Cardiac muscle cell (in vitro differentiated cells and primary cell): ENCODE data around the gene GPR37L1. TPM values are rescaled to one million over a fixed set of nuclear protein-coding genes. Genes with fewer than 3 reads are reported as not detected.

Source experiments
- DNase-seq, 2 donors: peaks; one replicate each; pipeline versions ENCODE4 v3.0.0 to v3.0.0-alpha.2; 2010 to 2017; ENCODE audit warnings: low read depth in 1 of 2, low spot score in 1 of 2
- H3K27ac ChIP-seq: fragments of 200-600 bp; sonication (generic); 2 replicates; pipeline ENCODE4 v1.5.1; 2016
- H3K27me3 ChIP-seq: fragments of 200-600 bp; sonication (generic); 2 replicates; pipeline ENCODE4 v1.6.0; 2016; ENCODE audit warnings: control low read depth
- H3K36me3 ChIP-seq: fragments of 200-600 bp; sonication (generic); 2 replicates; pipeline ENCODE4 v1.5.1; 2016; ENCODE audit warnings: control low read depth
- H3K4me1 ChIP-seq: fragments of 200-600 bp; sonication (generic); 2 replicates; pipeline ENCODE4 v1.8.1; 2017; ENCODE audit warnings: low read depth, mild to moderate bottlenecking, mixed run types
- H3K4me3 ChIP-seq: fragments of 200-600 bp; sonication (generic); 2 replicates; pipeline ENCODE4 v1.5.1; 2016; ENCODE audit warnings: mild to moderate bottlenecking
- H3K9me3 ChIP-seq: fragments of 200-600 bp; sonication (generic); 2 replicates; pipeline ENCODE4 v1.5.1; 2017; ENCODE audit warnings: low read depth, mild to moderate bottlenecking, control low read depth
- polyA plus RNA-seq: library from polyadenylated mRNA; unstranded; fragments of >200 nt; fragmentation: Nextera tagmentation; extraction: Ambion mirVana; gene quantifications from 2 replicates; pipeline ENCODE4 v1.2.1, GENCODE V29; 2016
- total RNA-seq: library from RNA; depleted of rRNA; stranded (reverse); fragments of >200 nt; gene quantifications from 2 replicates; pipeline ENCODE4 v1.2.3, GENCODE V29; 2016
- TF ChIP-seq, protein P1 (sequence below): IDR thresholded peaks from 2 replicates; pipeline ENCODE4 v1.5.1; 2012; ENCODE audit warnings: low read depth, mild to moderate bottlenecking, low read length

Gene GPR37L1
- total and polyA plus RNA-seq, 2 experiments from 2014 or later = not detected

DNA sequence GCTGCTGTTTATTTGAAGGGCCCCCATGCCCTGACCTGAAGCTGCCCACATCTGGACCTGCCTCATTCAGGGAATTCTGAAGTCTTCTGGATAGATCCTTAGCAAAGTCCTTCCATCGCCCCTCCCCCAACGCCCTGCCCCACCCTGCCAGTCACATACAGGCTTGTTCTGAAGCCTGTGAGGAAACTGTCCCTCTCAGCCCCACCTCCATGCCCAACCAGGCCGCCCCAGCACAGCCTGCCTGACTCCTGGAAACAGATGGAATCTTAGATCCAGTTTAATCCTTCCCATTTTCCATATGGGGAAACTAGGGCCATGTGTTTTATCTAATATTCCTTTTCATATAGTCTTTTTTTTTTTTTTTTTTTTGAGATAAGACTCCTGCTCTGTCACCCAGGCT is 44.5 kb upstream of the GPR37L1 start:
- Histone ChIP-seq H3K27me3 (no peaks in the 10 kb centered on the region), H3K4me1 (peaks cover 40% of the 10 kb centered on the region), H3K27ac (no peak overlapping the region), H3K9me3 (no peaks in the 10 kb centered on the region), H3K4me3 (no peak overlapping the region), H3K36me3 (no peaks in the 10 kb centered on the region)
- DNase-seq = no peak
- TF ChIP-seq, protein P1, sequence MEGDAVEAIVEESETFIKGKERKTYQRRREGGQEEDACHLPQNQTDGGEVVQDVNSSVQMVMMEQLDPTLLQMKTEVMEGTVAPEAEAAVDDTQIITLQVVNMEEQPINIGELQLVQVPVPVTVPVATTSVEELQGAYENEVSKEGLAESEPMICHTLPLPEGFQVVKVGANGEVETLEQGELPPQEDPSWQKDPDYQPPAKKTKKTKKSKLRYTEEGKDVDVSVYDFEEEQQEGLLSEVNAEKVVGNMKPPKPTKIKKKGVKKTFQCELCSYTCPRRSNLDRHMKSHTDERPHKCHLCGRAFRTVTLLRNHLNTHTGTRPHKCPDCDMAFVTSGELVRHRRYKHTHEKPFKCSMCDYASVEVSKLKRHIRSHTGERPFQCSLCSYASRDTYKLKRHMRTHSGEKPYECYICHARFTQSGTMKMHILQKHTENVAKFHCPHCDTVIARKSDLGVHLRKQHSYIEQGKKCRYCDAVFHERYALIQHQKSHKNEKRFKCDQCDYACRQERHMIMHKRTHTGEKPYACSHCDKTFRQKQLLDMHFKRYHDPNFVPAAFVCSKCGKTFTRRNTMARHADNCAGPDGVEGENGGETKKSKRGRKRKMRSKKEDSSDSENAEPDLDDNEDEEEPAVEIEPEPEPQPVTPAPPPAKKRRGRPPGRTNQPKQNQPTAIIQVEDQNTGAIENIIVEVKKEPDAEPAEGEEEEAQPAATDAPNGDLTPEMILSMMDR = no peak

DNA sequence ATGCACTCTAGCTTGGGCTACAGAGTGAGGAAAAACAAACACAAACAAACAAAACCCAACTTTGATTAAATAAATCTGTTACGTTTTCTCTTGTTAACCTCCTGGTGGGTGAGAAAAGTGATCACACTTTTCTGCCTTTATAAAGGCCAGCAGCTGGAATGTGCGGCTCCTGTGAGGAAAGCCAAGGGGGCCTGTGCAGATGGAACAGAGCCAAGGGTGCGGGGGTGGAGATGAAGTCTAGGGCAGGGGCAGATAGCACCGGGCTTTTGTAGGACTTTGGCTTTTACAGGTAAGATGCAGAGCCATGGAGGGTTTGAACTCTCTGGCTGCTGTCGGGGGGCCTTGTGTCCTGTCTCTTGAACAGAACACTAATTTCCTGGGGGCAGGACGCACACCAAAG is 40.7 kb upstream of the GPR37L1 start:
- H3K4me3 ChIP-seq = no peak overlapping the region
- H3K27ac ChIP-seq = peak overlapping the region; percentile 50
- peaks cover 34% of the 10 kb centered on the region for H3K4me1 ChIP-seq
- no peaks in the 10 kb centered on the region for H3K9me3 ChIP-seq
- no peaks in the 10 kb centered on the region for H3K36me3 ChIP-seq
- TF ChIP-seq, protein P1 = no peak
- peak in 1 of 2 donors; percentile 56 for DNase-seq
- no peaks in the 10 kb centered on the region for H3K27me3 ChIP-seq

DNA sequence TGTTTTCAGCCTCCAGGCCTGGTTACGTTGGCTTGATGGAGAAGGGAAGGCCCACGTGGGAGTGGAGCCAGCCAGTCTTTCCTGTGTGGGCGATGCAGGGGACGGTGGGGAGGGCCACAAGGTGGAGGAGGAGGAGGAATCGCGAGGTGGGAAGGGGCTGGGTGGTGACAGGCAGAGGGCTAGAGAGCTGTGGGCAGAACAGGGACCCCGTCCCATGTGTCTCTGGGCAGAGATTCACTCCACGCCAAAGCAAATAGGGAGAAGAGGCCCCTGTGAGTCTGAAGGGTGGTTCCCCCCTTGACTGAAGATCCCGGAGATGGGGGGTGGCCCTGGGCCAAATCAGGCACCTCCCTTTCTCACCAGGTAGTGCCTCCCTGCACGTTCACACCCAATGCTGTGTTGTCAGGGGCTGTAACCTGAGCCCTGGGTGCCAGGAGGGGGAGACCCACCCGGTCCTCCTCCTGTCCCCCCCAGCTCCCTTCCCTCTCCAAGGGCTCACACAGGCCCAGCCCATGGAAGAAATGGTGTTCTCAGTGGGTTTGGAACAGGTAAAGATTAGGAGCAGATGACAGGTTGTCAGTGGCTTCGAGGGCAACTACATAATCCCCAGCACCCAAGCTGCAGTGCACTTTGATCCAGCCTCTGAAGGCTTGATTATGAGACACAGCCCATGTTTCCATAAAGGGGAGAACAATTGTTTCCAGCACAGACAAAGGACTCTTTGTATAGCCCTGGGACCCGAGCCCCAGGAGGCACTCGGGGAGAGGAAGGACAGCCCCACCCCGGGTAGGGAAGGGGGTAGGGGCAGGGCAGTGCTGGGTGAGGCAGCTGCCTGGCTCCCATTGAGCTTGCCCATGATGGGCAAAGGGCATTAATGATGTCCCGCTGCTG is 37.7 kb upstream of the GPR37L1 start:
- Histone ChIP-seq H3K4me1 (peaks cover 34% of the 10 kb centered on the region), H3K9me3 (no peaks in the 10 kb centered on the region), H3K27me3 (no peaks in the 10 kb centered on the region), H3K36me3 (no peaks in the 10 kb centered on the region), H3K27ac (peak overlapping the region; percentile 37), H3K4me3 (no peak overlapping the region)
- DNase-seq = peak in 1 of 2 donors; percentile 32
- TF ChIP-seq, protein P1 = no peak

DNA sequence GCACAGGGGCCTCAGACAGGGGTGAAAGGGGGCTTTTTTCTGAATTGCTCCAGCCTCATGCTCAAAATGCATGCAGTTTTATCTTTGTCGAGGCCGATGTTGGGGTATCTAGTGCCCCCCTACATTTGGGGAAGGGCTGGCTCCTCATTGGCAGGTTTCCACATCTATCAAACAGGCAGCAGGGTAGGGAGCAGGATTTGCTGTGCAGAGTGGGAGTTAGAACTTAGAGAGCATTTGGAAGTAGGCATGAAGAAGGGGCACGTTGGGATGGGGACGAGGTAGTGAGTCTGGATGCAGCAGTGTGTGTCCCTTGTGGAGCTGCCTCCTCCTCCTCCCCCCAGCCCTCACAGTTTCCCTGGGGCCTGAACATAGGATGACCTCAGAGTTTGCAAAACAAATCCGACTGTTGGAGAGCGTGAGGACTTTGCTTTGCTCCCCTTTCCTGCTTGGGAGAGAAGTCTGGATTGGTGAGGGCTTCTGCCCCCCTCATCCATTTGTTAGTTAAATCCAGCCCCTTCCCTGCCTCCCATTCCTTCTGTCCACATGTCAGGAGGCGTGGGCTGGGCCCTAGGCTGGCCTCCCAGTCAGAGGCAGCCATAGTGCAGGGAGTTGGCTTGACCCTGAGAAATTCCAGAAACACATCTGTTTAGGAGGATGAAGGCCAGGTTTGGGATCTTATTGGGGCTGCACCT is 36.9 kb upstream of the GPR37L1 start:
- Histone ChIP-seq H3K36me3 (no peaks in the 10 kb centered on the region), H3K27ac (peak overlapping the region; percentile 55), H3K9me3 (no peaks in the 10 kb centered on the region), H3K4me3 (no peak overlapping the region), H3K27me3 (no peaks in the 10 kb centered on the region), H3K4me1 (peaks cover 31% of the 10 kb centered on the region)
- TF ChIP-seq, protein P1 = no peak
- DNase-seq = peak in 1 of 2 donors; percentile 54

DNA sequence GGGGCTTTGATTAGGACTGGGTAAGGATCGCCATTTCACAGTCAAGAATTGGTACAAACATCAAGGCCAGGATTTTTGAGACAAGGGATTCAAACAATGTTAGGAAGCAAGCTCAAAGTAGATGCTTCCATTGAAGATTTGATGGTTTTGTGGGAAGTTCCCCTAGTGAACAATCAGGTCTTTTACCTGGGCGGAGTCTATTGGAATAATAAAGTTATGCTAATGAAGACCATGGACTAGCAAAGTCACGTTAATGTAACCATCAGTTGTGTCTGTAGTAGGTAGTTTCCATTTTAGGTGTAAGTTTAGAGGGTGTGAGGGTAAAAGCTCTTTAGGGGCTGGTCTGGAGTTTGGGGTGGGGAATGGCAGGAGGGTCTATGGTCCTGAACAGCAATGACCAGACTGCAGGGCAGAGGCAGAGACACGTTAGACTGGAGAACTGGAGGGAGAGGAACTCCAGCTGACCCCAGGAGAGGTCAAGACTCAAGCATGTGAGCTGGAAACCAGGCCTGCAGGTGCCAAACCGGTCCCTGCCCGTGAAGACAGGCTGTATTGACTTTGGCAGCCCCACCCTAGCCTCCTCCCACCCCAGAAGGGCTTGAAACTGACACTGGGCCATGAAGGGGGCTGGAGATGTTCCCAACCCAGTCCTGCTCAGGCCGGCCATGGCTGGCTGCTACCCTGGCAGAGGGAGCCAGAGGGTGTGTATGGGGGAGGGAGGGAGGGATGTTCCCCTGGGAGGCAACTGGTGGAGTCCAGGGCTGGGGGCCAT is 36.0 kb upstream of the GPR37L1 start:
- Histone ChIP-seq H3K4me3 (no peak overlapping the region), H3K27me3 (no peaks in the 10 kb centered on the region), H3K36me3 (no peaks in the 10 kb centered on the region), H3K4me1 (peaks cover 24% of the 10 kb centered on the region), H3K9me3 (no peaks in the 10 kb centered on the region), H3K27ac (peak overlapping the region; percentile 55)
- no peak for DNase-seq
- TF ChIP-seq, protein P1 = no peak
